Neural cell (in vitro differentiated cells): ENCODE results near the gene KRT76. TPM values are rescaled to one million over a fixed set of nuclear protein-coding genes. Genes with fewer than 3 reads are reported as not detected.

Source experiments
- H2AFZ ChIP-seq: fragments of 200-600, 300-800 bp; sonication (generic), shearing (Covaris generic); 2 replicates; pipeline ENCODE4 v1.6.0; 2014; ENCODE audit warnings: low read depth, mild to moderate bottlenecking, antibody characterized with exemption, low read length, moderate library complexity
- H3F3A ChIP-seq: fragments of 200-600 bp; shearing (Covaris generic); 2 replicates; pipeline ENCODE4 v1.6.1; 2016; ENCODE audit warnings: mild to moderate bottlenecking, moderate library complexity, mixed read lengths, antibody characterized with exemption, low read length; ENCODE audit not compliant: insufficient read depth, poor library complexity, severe bottlenecking
- H3K27ac ChIP-seq: fragments of 200-600, 300-800 bp; sonication (generic), shearing (Covaris generic); 2 replicates; pipeline ENCODE4 v1.5.1; 2014; ENCODE audit warnings: mild to moderate bottlenecking, low read length, moderate library complexity
- H3K27me3 ChIP-seq: fragments of 300-800, 200-600 bp; sonication (generic), shearing (Covaris generic); 2 replicates; pipeline ENCODE4 v1.6.0; 2014; ENCODE audit warnings: mild to moderate bottlenecking, low read depth, low read length, moderate library complexity; ENCODE audit not compliant: insufficient read depth
- H3K36me3 ChIP-seq: fragments of 300-800, 200-600 bp; sonication (generic), shearing (Covaris generic); 2 replicates; pipeline ENCODE4 v1.5.1; 2014; ENCODE audit warnings: mild to moderate bottlenecking, antibody characterized with exemption, low read length, moderate library complexity; ENCODE audit not compliant: insufficient read depth
- H3K4me2 ChIP-seq: fragments of 300-800, 200-600 bp; sonication (generic), shearing (Covaris generic); 2 replicates; pipeline ENCODE4 v1.6.0; 2014; ENCODE audit warnings: mild to moderate bottlenecking, low read length
- H3K4me3 ChIP-seq: fragments of 300-800, 200-600 bp; sonication (generic), shearing (Covaris generic); 2 replicates; pipeline ENCODE4 v1.5.1; 2014; ENCODE audit warnings: mild to moderate bottlenecking, low read length, moderate library complexity
- H3K79me2 ChIP-seq: fragments of 200-600 bp; shearing (Covaris generic); replicated peaks from 2 replicates; pipeline ENCODE4 v1.6.0; 2014; ENCODE audit warnings: mild to moderate bottlenecking, low read length, moderate library complexity; ENCODE audit not compliant: insufficient read depth
- H3K9ac ChIP-seq: fragments of 300-800, 200-600 bp; sonication (generic), shearing (Covaris generic); 2 replicates; pipeline ENCODE4 v1.6.1; 2016; ENCODE audit warnings: mild to moderate bottlenecking, low read length, mixed read lengths
- H3K9me2 ChIP-seq: fragments of 200-600 bp; shearing (Covaris generic); 2 replicates; pipeline ENCODE4 v1.6.1; 2016; ENCODE audit warnings: mild to moderate bottlenecking, low read length, mixed read lengths; ENCODE audit not compliant: insufficient read depth
- H3K9me3 ChIP-seq: fragments of 200-600, 300-800 bp; sonication (generic), shearing (Covaris generic); 2 replicates; pipeline ENCODE4 v1.6.1; 2016; ENCODE audit warnings: mild to moderate bottlenecking, mixed run types, low read length, moderate library complexity, mixed read lengths
- H4K20me1 ChIP-seq: fragments of 200-600 bp; shearing (Covaris generic); 2 replicates; pipeline ENCODE4 v1.6.1; 2016; ENCODE audit warnings: mild to moderate bottlenecking, mixed run types; ENCODE audit not compliant: insufficient read depth
- CTCF ChIP-seq: fragments of 450-650 bp; IDR thresholded peaks from 2 replicates; pipeline ENCODE4 v1.5.1; 2014; ENCODE audit warnings: antibody characterized with exemption, mild to moderate bottlenecking, moderate library complexity; ENCODE audit not compliant: poor library complexity, severe bottlenecking
- EP300 ChIP-seq: fragments of 450-650 bp; conservative IDR thresholded peaks from 2 replicates; pipeline ENCODE4 v1.6.1; 2014; ENCODE audit warnings: antibody characterized with exemption, mild to moderate bottlenecking, moderate library complexity; ENCODE audit not compliant: poor library complexity, severe bottlenecking
- EZH2 ChIP-seq: fragments of 200-600, 300-800 bp; shearing (Covaris generic), sonication (generic); IDR thresholded peaks from 2 replicates; pipeline ENCODE4 v1.6.1; 2014; ENCODE audit warnings: antibody characterized with exemption, low read length, borderline replicate concordance, mild to moderate bottlenecking; ENCODE audit not compliant: insufficient read depth, poor library complexity, severe bottlenecking
- MXI1 ChIP-seq: fragments of 450-650 bp; conservative IDR thresholded peaks from 2 replicates; pipeline ENCODE4 v1.6.1; 2014; ENCODE audit warnings: antibody characterized with exemption, mild to moderate bottlenecking; ENCODE audit not compliant: poor library complexity, severe bottlenecking
- POLR2AphosphoS5 ChIP-seq: IDR thresholded peaks from 2 replicates; pipeline ENCODE4 v1.6.1; 2012
- RAD21 ChIP-seq: fragments of 450-650 bp; conservative IDR thresholded peaks from 2 replicates; pipeline ENCODE4 v1.6.1; 2014; ENCODE audit warnings: antibody characterized with exemption, mild to moderate bottlenecking, moderate library complexity
- REST ChIP-seq: IDR thresholded peaks from 2 replicates; pipeline ENCODE4 v1.6.1; 2012; ENCODE audit warnings: borderline replicate concordance
- SMC3 ChIP-seq: fragments of 450-650 bp; conservative IDR thresholded peaks from 2 replicates; pipeline ENCODE4 v1.6.1; 2014; ENCODE audit warnings: antibody characterized with exemption, mild to moderate bottlenecking, moderate library complexity; ENCODE audit not compliant: poor library complexity
- TAF1 ChIP-seq: IDR thresholded peaks from 2 replicates; pipeline ENCODE4 v1.6.1; 2012; ENCODE audit warnings: low read depth
- polyA plus RNA-seq: library from polyadenylated mRNA; depleted of rRNA; stranded (reverse); fragments of >200 nt; gene quantifications from 2 replicates; pipeline ENCODE4 v1.2.3, GENCODE V29; 2014

KRT76 gene
- polyA plus RNA-seq, 1 donor from 2014 or later: not detected

- Histone ChIP-seq H3K4me2 (no peak overlapping the region), H3K4me3 (no peak overlapping the region), H4K20me1 (no peaks in the 10 kb centered on the region), H3K27me3 (no peaks in the 10 kb centered on the region), H3K9me3 (no peaks in the 10 kb centered on the region), H3K27ac (no peak overlapping the region), H3K36me3 (no peaks in the 10 kb centered on the region), H3K9me2 (no peaks in the 10 kb centered on the region), H3K9ac (no peak overlapping the region), H3K79me2 (no peaks in the 10 kb centered on the region), H3F3A (no peaks in the 10 kb centered on the region), H2AFZ (no peak overlapping the region)
- no peak for TF ChIP-seq SMC3
- no peak for TF ChIP-seq EP300
- TF ChIP-seq TAF1: no peak
- TF ChIP-seq EZH2: no peak
- no peak for TF ChIP-seq POLR2AphosphoS5
- TF ChIP-seq REST: no peak
- TF ChIP-seq RAD21: no peak
- TF ChIP-seq CTCF: no peak
- TF ChIP-seq MXI1: no peak
Measured at GRCh38 chr12:52819731-52820510, 42.8 kb upstream of the KRT76 start.

- H2AFZ ChIP-seq: no peak overlapping the region
- H3K4me3 ChIP-seq: no peak overlapping the region
- H3K4me2 ChIP-seq: no peak overlapping the region
Measured at GRCh38 chr12:52818887-52819420, 41.8 kb upstream of the KRT76 start.

More at GRCh38 chr12:52818887-52819420, 41.8 kb upstream of the KRT76 start:
- Histone ChIP-seq H4K20me1 (no peaks in the 10 kb centered on the region), H3K36me3 (no peaks in the 10 kb centered on the region), H3K27ac (no peak overlapping the region), H3K9me3 (no peaks in the 10 kb centered on the region), H3K9me2 (no peaks in the 10 kb centered on the region), H3F3A (no peaks in the 10 kb centered on the region), H3K27me3 (no peaks in the 10 kb centered on the region), H3K9ac (no peak overlapping the region), H3K79me2 (no peaks in the 10 kb centered on the region)
- TF ChIP-seq POLR2AphosphoS5: no peak
- TF ChIP-seq EP300: no peak
- no peak for TF ChIP-seq EZH2
- TF ChIP-seq TAF1: no peak
- no peak for TF ChIP-seq REST
- no peak for TF ChIP-seq SMC3
- no peak for TF ChIP-seq RAD21
- TF ChIP-seq MXI1: no peak
- TF ChIP-seq CTCF: no peak
